Uterus (tissue), 4 donors: ENCODE results near the gene CDKN1C. TPM values are rescaled to one million over a fixed set of nuclear protein-coding genes. Genes with fewer than 3 reads are reported as not detected.

ENCODE experiments used
- DNase-seq, 2 donors: peaks; one replicate each; pipeline ENCODE4 v3.0.0-alpha.2; 2019 to 2020
- H3K27ac ChIP-seq, 2 donors: fragments of 200-600 bp; sonication (generic); 1 replicate in 1 of 2; 2 replicates in 1 of 2; pipeline ENCODE4 v1.5.1; 2016 to 2018
- H3K27me3 ChIP-seq, 2 donors: fragments of 200-600 bp; sonication (generic); one replicate each; pipeline ENCODE4 v1.5.1; 2018 to 2019; ENCODE audit warnings: control low read depth in 1 of 2
- H3K36me3 ChIP-seq, 2 donors: fragments of 200-600 bp; sonication (generic); one replicate each; pipeline ENCODE4 v1.5.1; 2019; ENCODE audit warnings: control low read depth in 1 of 2
- H3K4me1 ChIP-seq, 2 donors: fragments of 200-600 bp; sonication (generic); one replicate each; pipeline ENCODE4 v1.5.1; 2018 to 2019; ENCODE audit warnings: control low read depth in 1 of 2
- H3K4me3 ChIP-seq, 2 donors: fragments of 200-600 bp; sonication (generic); 1 replicate in 1 of 2; 2 replicates in 1 of 2; pipeline ENCODE4 v1.5.1; 2018 to 2019; ENCODE audit warnings: mild to moderate bottlenecking in 1 of 2
- H3K9me3 ChIP-seq, 2 donors: fragments of 200-600 bp; sonication (generic); one replicate each; pipeline ENCODE4 v1.5.1; 2019; ENCODE audit warnings: control low read depth in 1 of 2
- POLR2A ChIP-seq, 2 donors: fragments of 450-650 bp; IDR thresholded peaks; one replicate each; pipeline ENCODE4 v1.6.1; 2016; ENCODE audit warnings: antibody characterized with exemption in 2 of 2, mild to moderate bottlenecking in 1 of 2, moderate library complexity in 1 of 2
- intact Hi-C: fragments of 100-400 bp; cut with DNase I; formaldehyde crosslinking; loops from one replicate; pipeline ENCODE4 v1.15.1; 2023; ENCODE audit warnings: low total_unique reads
- total RNA-seq, 4 donors: library from RNA; depleted of rRNA in 3 of 4; stranded (reverse); fragments of >200 nt in 3 of 4; gene quantifications; one replicate each; pipeline versions ENCODE4 v1.1.0 to v1.2.4, GENCODE V29; 2014 to 2023
- TF ChIP-seq, protein P1 (sequence below), 4 experiments: fragments of 200-600 bp in 2 of 4; fragments of 450-650 bp in 2 of 4; sonication (generic) in 2 of 4; IDR thresholded peaks; one replicate each; pipeline ENCODE4 v1.5.1; 2016 to 2019; ENCODE audit warnings: antibody characterized with exemption in 4 of 4, mild to moderate bottlenecking in 2 of 4, moderate library complexity in 1 of 4
- donor health status: DM: yes; HTN: yes; CAD: no.

The CDKN1C gene
- total RNA-seq, 4 donors from 2014 or later, result 42.0 to 213 (median 71.7) TPM

DNA sequence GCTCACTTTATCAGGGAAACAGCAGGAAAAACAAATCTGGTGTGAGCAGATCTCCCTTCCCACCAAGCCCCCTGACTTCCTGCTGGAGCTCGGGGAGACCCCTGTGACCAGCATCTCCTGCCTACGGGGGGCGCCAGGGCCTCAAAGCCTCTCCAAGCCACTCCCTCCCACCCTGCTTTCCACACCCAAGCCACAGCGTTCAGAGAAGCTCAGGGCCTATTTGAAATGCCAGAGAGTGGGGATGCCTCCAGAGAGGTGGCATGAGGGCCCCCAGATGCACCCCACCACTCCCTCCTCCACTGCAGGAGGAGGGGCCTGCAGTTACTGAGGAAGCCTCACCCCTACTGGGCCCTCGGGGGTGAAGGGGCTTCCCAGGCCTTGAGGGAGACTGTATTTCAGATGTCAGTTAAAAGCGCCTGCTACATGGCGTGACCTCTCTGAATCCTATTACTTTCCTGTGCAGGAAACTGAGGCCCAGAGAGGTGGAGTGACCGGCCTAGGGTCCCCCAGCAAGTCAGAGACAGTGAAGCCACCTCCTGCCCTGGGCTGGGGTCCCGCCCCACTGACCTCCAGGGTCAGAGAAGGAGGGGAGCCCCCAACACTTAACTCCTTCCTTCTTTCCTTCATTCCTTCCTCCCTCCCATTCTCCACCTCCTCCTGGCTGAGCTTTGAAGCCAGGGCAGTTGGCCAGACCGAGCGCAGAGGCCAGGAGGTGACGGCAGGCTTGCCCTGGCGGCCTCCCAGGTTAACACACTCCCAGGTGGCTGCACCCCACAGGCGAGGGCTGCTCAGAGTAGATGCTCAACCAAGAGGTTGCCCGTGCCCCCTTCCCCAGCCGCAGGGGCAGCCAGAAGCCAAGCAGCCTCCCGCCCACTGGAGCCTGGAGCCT, 6.0 kb upstream of the CDKN1C start:
- TF ChIP-seq POLR2A (IDR thresholded peaks at IDR 0.05), result peak in 1 of 2 donors; percentile 32
- TF ChIP-seq, protein P1, sequence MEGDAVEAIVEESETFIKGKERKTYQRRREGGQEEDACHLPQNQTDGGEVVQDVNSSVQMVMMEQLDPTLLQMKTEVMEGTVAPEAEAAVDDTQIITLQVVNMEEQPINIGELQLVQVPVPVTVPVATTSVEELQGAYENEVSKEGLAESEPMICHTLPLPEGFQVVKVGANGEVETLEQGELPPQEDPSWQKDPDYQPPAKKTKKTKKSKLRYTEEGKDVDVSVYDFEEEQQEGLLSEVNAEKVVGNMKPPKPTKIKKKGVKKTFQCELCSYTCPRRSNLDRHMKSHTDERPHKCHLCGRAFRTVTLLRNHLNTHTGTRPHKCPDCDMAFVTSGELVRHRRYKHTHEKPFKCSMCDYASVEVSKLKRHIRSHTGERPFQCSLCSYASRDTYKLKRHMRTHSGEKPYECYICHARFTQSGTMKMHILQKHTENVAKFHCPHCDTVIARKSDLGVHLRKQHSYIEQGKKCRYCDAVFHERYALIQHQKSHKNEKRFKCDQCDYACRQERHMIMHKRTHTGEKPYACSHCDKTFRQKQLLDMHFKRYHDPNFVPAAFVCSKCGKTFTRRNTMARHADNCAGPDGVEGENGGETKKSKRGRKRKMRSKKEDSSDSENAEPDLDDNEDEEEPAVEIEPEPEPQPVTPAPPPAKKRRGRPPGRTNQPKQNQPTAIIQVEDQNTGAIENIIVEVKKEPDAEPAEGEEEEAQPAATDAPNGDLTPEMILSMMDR (IDR thresholded peaks at IDR 0.05), result no peak
- peak overlapping the region; percentile 90 for H3K27ac ChIP-seq
- no peaks in the 10 kb centered on the region for H3K27me3 ChIP-seq
- intact Hi-C loops, result loop anchor here (2.0 to 10.0 kb wide), 2 partner anchors 359 to 467 kb away; no protein-coding TSS in a partner anchor
- no peaks in the 10 kb centered on the region for H3K36me3 ChIP-seq
- peak overlapping the region; percentile 31 to 32 for H3K4me3 ChIP-seq
- H3K4me1 ChIP-seq, result peaks cover 15 to 18% of the 10 kb centered on the region in 2 donors
- DNase-seq, result peak; percentile 75 to 76
- no peaks in the 10 kb centered on the region for H3K9me3 ChIP-seq

DNA sequence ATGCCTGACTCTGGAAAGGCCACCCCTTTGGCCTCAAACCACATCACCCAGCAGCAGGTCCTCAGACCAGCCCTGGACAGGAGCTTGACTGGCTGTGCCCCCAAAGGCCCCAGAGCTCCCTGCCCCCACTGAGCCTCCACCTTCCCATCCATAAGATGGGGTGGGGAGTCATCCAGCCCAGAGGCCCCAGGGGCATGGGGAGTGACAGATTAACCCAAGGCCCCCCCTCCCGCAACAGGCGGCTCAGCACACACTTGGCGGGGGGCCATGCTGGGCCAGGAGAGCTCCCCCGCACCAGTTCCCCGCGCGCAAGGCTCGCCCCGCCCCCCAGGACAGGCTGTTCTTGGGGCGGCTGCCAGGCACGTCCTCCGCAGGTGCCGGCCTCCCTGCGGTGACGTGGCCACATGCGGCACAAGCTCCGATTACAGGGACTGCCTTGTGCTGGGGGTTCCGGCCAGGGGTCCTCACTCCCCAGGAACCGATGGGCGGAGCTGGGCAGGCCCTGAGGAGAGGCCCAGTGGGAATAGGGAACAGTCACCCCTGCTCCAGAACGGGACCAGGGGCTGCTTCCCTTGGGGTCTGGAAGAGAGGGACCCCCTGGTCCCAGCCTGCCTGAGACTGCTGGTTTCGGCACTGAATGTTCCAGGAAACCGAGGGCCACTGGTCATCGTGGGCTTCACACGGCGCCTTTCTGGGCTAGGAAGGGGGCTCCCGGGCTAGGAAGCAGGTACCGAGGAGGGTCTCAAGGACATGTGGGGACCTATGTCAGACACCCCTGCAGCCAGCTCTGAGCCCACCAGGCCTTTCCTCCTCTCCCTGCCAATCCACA, 5.1 kb upstream of the CDKN1C start:
- H3K27ac ChIP-seq, result peak overlapping the region; percentile 90

DNA sequence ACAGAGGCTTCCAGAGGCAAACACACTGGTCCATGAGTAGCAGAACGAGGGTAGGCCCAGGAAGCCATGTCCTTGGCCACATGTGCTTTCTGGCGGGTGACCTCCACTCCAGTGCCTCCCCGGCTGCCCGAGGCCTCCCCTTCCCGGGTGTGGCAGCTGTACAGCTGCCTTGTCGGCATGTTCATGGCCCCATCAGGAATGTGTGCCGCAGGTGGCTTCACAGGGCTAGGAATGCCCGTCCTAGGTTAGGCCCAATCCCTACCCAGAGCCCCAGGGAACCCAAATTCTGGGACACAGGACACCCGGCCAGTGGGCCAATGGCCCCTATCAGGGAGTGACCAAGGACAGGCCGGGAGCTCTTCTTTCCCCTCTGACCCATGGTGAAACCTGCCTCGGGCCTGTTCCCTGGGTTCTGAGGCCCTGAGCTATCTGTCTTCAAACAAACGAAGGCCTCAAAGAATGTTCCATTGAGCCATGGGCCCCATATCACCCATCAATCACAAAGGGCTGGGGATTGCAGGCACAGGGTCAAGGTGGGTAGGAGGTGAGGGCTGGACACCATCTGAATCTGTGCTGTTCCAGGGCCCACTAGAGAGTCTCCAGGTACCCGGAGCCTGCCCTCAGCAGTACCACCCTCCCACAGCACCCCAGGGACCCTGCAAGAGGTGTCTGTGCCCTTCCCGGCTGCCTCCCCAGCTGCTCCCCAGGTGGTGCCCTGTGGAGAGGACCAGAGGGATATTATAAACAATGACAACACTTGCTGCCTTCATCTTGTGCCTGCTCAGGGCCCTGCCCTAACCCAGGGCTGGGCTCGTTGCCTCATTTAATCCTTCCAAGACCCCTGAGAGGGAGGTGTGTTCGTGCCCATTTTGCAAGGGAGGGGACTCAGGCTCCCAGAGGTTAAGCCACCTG, 4.0 kb upstream of the CDKN1C start:
- peaks cover 15 to 23% of the 10 kb centered on the region in 2 donors for H3K4me1 ChIP-seq
- DNase-seq, result no peak
- no peaks in the 10 kb centered on the region for H3K9me3 ChIP-seq
- TF ChIP-seq POLR2A (IDR thresholded peaks at IDR 0.05), result no peak
- TF ChIP-seq, protein P1 (IDR thresholded peaks at IDR 0.05), result no peak
- intact Hi-C loops, result loop anchor here (2.0 to 10.0 kb wide), 3 partner anchors 185 to 465 kb away; no protein-coding TSS in a partner anchor
- no peaks in the 10 kb centered on the region for H3K36me3 ChIP-seq
- H3K27ac ChIP-seq, result peak overlapping the region; percentile 90
- H3K4me3 ChIP-seq, result no peak overlapping the region
- H3K27me3 ChIP-seq, result no peaks in the 10 kb centered on the region

More for the DNA sequence above, 5.1 kb upstream of the CDKN1C start:
- H3K27me3 ChIP-seq, result no peaks in the 10 kb centered on the region
- no peaks in the 10 kb centered on the region for H3K36me3 ChIP-seq
- H3K4me3 ChIP-seq, result no peak overlapping the region
- H3K9me3 ChIP-seq, result no peaks in the 10 kb centered on the region
- TF ChIP-seq, protein P1 (IDR thresholded peaks at IDR 0.05), result peak in 1 of 4 experiments; percentile 30
- TF ChIP-seq POLR2A (IDR thresholded peaks at IDR 0.05), result peak in 1 of 2 donors; percentile 61
- peaks cover 15 to 23% of the 10 kb centered on the region in 2 donors for H3K4me1 ChIP-seq
- peak; percentile 95 for DNase-seq
- intact Hi-C loops, result loop anchor here (2.0 to 10.0 kb wide), 2 partner anchors 358 to 466 kb away; no protein-coding TSS in a partner anchor

DNA sequence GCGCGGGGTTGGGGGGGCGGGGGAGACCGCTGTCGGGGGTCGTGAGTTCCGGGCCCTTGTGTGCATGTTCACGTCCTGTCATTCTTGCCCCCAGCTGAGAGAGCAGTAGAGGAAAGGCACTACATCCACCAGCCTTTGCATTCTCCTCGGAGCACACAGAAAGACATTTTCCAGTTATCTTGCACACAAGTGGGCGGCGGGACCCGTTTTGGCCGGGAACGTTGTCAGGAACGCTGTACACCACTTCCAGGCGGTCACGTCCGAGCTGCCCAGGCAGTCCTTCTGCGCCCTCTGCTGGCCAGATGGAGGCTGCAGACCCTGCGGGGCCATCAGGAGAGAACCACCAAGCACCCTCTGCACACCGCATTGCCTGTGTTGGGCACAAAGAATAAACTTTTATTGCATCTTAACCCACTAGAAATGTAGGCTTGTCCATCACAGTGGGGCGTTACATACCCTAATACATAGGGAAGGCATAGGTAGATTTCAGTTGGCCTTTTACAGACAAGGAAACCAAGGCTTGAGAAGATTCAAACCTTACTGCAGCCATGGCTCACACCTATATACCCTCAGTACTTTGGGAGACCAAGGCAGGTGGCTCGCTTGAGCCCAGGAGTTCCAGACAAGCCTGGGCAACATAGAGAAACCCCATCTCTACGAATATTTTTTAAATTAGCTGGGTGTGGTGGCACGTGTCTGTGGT, 2.8 kb upstream of the CDKN1C start:
- H3K27ac ChIP-seq, result peak overlapping the region; percentile 49 to 90
- no peaks in the 10 kb centered on the region for H3K36me3 ChIP-seq
- H3K4me1 ChIP-seq, result peaks cover 15 to 23% of the 10 kb centered on the region in 2 donors
- intact Hi-C loops, result loop anchor here (10.0 kb wide), 1 partner anchor 184 kb away; no protein-coding TSS in a partner anchor
- H3K4me3 ChIP-seq, result no peak overlapping the region
- peak; percentile 93 to 94 for DNase-seq
- TF ChIP-seq, protein P1 (IDR thresholded peaks at IDR 0.05), result peak; percentile 96 to 98 (median 98)
- TF ChIP-seq POLR2A (IDR thresholded peaks at IDR 0.05), result peak in 1 of 2 donors; percentile 16
- no peaks in the 10 kb centered on the region for H3K27me3 ChIP-seq
- no peaks in the 10 kb centered on the region for H3K9me3 ChIP-seq
